Parathyroid adenoma (tissue), 2 donors: ENCODE data around the gene PAN3.

ENCODE experiments used
- H2AFZ ChIP-seq: fragments of 300-600 bp; sonication (generic); one replicate; pipeline ENCODE4 v1.7.0; 2017; ENCODE audit warnings: antibody characterized with exemption, mild to moderate bottlenecking
- H3K27ac ChIP-seq: fragments of 300-600 bp; sonication (generic); one replicate; pipeline ENCODE4 v1.7.0; 2017
- H3K27me3 ChIP-seq: fragments of 300-600 bp; sonication (generic); one replicate; pipeline ENCODE4 v1.7.0; 2017; ENCODE audit warnings: low read length; ENCODE audit not compliant: control insufficient read depth, insufficient read depth
- H3K36me3 ChIP-seq: fragments of 300-600 bp; sonication (generic); one replicate; pipeline ENCODE4 v1.7.0; 2017; ENCODE audit warnings: low read length; ENCODE audit not compliant: control insufficient read depth, insufficient read depth
- H3K4me1 ChIP-seq: fragments of 300-600 bp; sonication (generic); one replicate; pipeline ENCODE4 v1.7.0; 2017; ENCODE audit warnings: control low read depth
- H3K4me2 ChIP-seq: fragments of 300-600 bp; sonication (generic); one replicate; pipeline ENCODE4 v1.7.0; 2017; ENCODE audit warnings: low read length
- H3K4me3 ChIP-seq: fragments of 300-600 bp; sonication (generic); one replicate; pipeline ENCODE4 v1.7.0; 2017; ENCODE audit warnings: low read depth, low read length
- H3K79me2 ChIP-seq: fragments of 300-600 bp; sonication (generic); one replicate; pipeline ENCODE4 v1.7.0; 2017; ENCODE audit warnings: control low read depth
- H3K9ac ChIP-seq: fragments of 300-600 bp; sonication (generic); one replicate; pipeline ENCODE4 v1.7.0; 2017; ENCODE audit warnings: mild to moderate bottlenecking
- H3K9me3 ChIP-seq: fragments of 300-600 bp; sonication (generic); one replicate; pipeline ENCODE4 v1.7.0; 2017; ENCODE audit warnings: low read length; ENCODE audit not compliant: control insufficient read depth
- TF ChIP-seq, protein P1 (sequence below): fragments of 300-600 bp; sonication (generic); IDR thresholded peaks from one replicate; pipeline ENCODE4 v1.7.0; 2017; ENCODE audit warnings: antibody characterized with exemption, mild to moderate bottlenecking
- donor health status: primary hyperparathyroidism.

Gene PAN3

DNA sequence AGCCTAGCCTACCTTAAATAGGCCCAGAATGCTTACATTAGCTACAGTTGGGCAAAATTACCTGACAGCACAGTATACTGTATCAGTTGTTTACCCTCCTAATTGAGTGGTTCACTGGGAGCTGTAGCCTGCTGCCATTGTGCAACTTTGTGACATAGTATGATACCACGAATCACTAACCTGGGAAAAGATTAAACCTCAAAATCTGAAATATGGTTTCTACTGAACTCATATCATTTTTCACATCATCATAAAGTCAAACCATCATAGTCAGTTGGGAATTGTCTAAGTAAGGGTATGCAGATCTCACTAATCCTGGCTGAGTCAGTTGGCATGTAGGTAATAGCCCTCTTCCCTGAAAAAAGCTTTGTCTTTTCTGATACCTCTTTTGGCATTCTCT is 9.2 kb downstream of the PAN3 start:
- Histone ChIP-seq H3K9ac (no peak overlapping the region), H3K27ac (no peak overlapping the region), H3K27me3 (no peaks in the 10 kb centered on the region), H3K4me2 (no peak overlapping the region), H3K36me3 (no peaks in the 10 kb centered on the region), H3K4me1 (no peaks in the 10 kb centered on the region), H3K9me3 (no peaks in the 10 kb centered on the region), H3K4me3 (no peak overlapping the region), H3K79me2 (peaks cover 36% of the 10 kb centered on the region), H2AFZ (no peak overlapping the region)
- TF ChIP-seq, protein P1, sequence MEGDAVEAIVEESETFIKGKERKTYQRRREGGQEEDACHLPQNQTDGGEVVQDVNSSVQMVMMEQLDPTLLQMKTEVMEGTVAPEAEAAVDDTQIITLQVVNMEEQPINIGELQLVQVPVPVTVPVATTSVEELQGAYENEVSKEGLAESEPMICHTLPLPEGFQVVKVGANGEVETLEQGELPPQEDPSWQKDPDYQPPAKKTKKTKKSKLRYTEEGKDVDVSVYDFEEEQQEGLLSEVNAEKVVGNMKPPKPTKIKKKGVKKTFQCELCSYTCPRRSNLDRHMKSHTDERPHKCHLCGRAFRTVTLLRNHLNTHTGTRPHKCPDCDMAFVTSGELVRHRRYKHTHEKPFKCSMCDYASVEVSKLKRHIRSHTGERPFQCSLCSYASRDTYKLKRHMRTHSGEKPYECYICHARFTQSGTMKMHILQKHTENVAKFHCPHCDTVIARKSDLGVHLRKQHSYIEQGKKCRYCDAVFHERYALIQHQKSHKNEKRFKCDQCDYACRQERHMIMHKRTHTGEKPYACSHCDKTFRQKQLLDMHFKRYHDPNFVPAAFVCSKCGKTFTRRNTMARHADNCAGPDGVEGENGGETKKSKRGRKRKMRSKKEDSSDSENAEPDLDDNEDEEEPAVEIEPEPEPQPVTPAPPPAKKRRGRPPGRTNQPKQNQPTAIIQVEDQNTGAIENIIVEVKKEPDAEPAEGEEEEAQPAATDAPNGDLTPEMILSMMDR = no peak

DNA sequence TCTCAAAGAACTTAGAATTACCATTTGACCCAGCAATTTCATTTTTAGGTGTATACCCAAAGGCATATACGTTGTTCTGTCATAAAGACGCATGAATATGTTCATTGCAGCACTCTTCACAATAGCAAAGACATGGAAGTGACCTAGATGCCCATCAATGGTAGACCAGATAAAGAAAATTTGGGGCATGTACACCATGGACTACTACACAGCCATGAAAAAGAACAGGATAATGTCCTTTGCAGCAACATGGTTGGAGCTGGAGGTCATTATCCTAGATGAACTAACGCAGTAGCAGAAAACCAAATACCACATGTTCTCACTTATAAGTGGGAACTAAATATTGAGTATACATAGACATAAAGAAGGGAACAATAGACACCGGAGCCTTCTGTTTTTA is 20.7 kb downstream of the PAN3 start:
- no peak overlapping the region for H3K9ac ChIP-seq
- H3K79me2 ChIP-seq = peaks cover 26% of the 10 kb centered on the region
- H3K4me1 ChIP-seq = peaks cover 4% of the 10 kb centered on the region
- TF ChIP-seq, protein P1 = no peak
- no peak overlapping the region for H3K4me3 ChIP-seq
- no peaks in the 10 kb centered on the region for H3K9me3 ChIP-seq
- H3K27ac ChIP-seq = no peak overlapping the region
- H3K4me2 ChIP-seq = no peak overlapping the region
- H3K36me3 ChIP-seq = no peaks in the 10 kb centered on the region
- H3K27me3 ChIP-seq = no peaks in the 10 kb centered on the region
- no peak overlapping the region for H2AFZ ChIP-seq

GRCh38 chr13:28161370-28161769 is 23.0 kb downstream of the PAN3 start:
- Histone ChIP-seq H3K27ac (no peak overlapping the region), H2AFZ (no peak overlapping the region), H3K4me1 (peaks cover 4% of the 10 kb centered on the region), H3K9me3 (no peaks in the 10 kb centered on the region), H3K9ac (no peak overlapping the region), H3K79me2 (peaks cover 22% of the 10 kb centered on the region), H3K27me3 (no peaks in the 10 kb centered on the region), H3K4me2 (no peak overlapping the region), H3K36me3 (no peaks in the 10 kb centered on the region), H3K4me3 (no peak overlapping the region)
- TF ChIP-seq, protein P1 = no peak

GRCh38 chr13:28163587-28163986 is 25.2 kb downstream of the PAN3 start:
- Histone ChIP-seq H3K9me3 (no peaks in the 10 kb centered on the region), H3K4me3 (no peak overlapping the region), H3K9ac (no peak overlapping the region), H3K79me2 (peaks cover 12% of the 10 kb centered on the region), H3K27ac (no peak overlapping the region), H3K4me1 (peaks cover 4% of the 10 kb centered on the region), H3K27me3 (no peaks in the 10 kb centered on the region), H3K4me2 (no peak overlapping the region), H2AFZ (no peak overlapping the region), H3K36me3 (no peaks in the 10 kb centered on the region)
- TF ChIP-seq, protein P1 = no peak

- Histone ChIP-seq H3K4me2 (no peak overlapping the region), H3K27me3 (no peaks in the 10 kb centered on the region), H3K9me3 (no peaks in the 10 kb centered on the region), H3K4me3 (no peak overlapping the region), H3K27ac (no peak overlapping the region), H3K9ac (no peak overlapping the region), H2AFZ (no peak overlapping the region), H3K36me3 (no peaks in the 10 kb centered on the region), H3K79me2 (peaks cover 5% of the 10 kb centered on the region), H3K4me1 (peaks cover 4% of the 10 kb centered on the region)
- TF ChIP-seq, protein P1 = no peak
These were observed 27.9 kb downstream of the PAN3 start for GRCh38 chr13:28166257-28166656.
